Stimulated activated CD4-positive, alpha-beta T cell treated with anti-CD3 and anti-CD28 coated beads, TNF-alpha, amount 100 ng/mL, for 4 hours (primary cell): ENCODE measurements around the gene ANAPC15.

Experiments used
- DNase-seq, 3 experiments: peaks; one replicate each; pipeline ENCODE4 v3.0.0-alpha.2; 2020; ENCODE audit warnings: low read depth in 3 of 3

The ANAPC15 gene

DNA sequence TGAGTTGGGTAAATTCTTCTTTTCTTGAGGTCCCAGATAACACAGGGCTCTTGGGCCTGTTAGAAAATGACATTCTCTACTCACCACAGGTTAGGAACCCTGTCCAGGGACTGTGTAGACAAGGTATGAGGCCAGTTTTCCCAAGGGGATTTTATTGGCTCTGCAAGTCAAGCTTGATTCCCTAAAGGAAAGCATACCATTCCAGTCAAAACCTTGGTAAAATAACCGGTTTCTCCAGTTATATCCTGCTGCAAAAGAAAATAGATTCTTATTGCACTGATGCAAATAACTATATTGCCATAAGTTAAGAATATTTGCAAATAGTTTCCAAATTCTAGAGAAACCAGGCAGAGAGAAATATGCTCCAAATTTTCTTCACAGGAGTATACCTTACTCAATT, 13.5 kb upstream of the ANAPC15 start:
- DNase-seq, result no peak

DNA sequence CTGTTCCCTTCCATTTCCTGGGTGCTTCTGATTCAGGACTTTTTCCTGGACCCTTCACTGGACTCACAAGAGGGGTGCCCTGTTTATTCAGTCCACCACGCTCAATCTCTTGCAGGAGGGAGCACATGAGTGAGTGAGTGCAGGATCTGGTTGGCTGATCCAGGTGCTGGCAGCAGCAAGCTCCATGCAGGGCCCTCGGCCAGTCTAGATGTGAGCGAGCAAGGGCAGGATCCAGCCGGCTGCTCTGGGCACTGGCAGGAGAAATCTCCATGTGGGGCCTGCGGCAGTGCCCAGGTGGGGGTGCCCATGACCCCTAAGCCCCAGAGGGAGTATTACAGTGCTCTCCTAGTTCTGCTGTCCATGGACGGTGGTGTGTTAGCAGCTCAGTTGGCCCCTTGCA, 11.6 kb upstream of the ANAPC15 start:
- DNase-seq, result no peak

DNA sequence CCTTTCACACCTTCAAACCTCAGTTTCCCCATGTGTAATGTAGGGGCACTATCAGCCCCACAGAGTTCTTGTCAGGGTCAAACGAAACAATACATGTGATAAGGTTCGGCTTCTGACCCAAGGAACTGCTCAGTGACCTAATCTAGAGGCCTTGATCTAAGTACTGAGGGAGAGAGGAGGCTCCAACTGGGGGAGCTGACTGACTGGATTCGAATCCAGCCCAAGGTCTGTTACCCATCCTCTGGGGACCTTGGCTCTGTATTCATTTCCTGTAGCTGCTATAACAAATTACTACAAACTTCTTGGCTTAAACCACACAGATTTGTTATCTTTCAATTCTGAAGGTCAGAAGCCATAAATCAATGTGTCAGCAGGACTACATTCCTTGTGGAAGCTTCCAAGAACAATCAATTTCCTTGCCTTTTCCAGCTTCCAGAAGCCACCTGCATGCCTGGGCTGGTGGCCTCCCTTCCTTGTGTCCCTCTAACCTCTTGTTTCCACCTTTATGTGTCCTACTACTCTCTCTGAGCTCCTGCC, 10.7 kb upstream of the ANAPC15 start:
- DNase-seq, result no peak

DNA sequence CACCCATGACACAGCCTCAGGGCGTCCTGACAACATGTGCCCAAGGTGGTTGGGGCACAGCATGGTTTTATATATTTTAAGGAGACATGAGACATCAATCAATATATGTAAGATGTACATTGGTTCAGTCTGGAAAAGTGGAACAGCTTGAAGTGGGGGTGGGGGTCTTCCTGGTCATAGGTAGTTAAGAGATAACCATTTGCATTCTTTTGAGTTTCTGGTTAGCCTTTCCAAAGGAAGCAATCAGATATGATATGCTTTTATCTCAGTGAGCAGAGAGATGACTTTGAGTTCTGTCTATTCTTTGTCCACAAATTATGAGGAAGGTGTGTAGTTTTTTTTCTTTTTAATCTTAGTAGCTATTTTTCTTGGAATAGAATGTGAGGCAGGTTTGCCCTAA, 10.1 kb upstream of the ANAPC15 start:
- DNase-seq, result no peak

DNA sequence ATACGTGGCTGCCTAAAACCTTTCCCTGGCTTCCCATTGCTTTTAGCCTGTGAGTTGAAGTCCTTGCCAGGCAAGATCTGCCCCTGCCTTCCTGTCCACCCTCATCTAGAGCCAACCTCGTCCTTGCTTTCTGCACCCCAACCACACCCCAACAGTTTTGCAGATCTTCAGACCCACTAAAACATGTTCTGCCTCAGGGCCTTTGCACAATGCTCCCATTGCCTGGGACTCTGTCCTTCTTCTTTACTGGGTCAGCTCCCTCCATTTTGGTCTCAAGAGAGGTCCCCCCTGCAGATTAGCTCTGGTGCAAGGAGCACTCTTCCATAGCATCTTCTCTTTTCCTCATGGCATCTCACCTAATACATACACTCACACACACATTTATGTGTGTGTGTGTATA, 8.4 kb upstream of the ANAPC15 start:
- no peak for DNase-seq

DNA sequence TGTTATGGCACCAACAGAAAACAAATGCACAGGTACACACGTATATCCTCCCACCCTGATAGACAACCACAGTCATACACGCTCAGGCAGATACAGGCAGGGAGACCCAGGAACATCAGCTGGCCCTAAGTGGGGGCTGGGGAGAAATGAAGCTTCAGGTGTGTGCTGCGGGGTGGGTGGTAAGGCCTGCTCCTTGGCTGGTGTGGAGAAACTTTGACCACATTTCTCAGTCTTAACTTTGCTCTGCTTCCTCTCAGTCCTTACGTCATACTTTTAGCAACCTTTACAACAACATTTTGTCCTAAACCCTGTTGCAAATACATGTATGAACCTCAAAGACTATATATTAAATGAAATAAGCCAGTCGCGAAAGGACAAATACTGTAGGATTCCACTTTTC, 6.7 kb upstream of the ANAPC15 start:
- DNase-seq, result no peak

DNA sequence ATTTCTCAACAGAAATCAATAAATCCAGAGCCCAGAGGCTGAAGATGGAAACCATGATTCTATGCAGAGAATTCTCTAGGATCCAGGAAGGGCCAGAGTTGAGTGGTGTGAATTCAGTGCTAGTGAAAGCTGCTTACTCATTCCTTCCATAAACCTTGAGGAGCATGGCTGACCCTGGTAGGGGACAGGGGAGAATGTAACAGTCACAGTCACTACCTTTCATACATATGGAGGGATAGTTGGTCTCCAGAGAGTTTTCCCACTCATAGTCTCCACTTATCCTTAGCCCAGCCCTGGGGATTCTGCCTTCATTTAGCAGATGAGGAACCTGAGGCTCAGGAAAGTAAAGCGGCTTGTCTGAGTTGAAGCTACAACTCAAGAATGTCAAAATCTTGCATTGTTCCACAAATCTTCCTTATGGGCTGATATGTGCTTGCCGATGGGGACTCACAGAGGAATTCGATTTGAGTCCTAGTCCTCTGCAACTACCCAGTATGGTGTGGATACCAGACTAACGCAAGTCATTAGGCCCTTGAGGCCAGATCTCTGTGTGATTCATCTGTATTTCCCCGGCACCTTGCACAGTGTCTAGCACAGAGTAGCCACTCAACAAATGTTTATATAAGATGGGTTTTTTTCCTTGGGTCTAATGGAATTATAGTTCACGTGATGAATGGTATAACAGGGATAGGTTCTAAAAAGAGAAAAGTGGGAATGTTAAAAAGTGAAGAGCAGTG, 3.7 kb upstream of the ANAPC15 start:
- no peak for DNase-seq

DNA sequence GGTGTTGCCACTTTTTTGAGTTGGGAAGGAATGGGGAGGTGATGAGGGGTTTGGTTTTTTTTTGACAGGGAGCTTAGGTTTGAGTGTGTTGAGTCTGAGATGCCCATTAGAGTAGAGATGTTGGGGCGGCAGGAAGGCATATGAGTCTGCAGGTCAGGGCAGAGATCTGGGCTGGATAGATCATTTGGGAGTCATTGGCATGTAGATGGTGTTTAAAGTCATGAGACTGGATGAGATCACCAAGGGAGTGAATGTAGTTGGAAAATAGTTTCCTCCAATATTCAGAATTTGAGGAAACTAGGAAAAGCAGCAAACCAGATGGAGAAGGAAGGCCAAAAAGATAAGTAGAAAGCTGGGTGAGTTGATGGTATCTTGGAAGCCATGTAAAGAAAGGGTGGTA, 2.1 kb upstream of the ANAPC15 start:
- no peak for DNase-seq

DNA sequence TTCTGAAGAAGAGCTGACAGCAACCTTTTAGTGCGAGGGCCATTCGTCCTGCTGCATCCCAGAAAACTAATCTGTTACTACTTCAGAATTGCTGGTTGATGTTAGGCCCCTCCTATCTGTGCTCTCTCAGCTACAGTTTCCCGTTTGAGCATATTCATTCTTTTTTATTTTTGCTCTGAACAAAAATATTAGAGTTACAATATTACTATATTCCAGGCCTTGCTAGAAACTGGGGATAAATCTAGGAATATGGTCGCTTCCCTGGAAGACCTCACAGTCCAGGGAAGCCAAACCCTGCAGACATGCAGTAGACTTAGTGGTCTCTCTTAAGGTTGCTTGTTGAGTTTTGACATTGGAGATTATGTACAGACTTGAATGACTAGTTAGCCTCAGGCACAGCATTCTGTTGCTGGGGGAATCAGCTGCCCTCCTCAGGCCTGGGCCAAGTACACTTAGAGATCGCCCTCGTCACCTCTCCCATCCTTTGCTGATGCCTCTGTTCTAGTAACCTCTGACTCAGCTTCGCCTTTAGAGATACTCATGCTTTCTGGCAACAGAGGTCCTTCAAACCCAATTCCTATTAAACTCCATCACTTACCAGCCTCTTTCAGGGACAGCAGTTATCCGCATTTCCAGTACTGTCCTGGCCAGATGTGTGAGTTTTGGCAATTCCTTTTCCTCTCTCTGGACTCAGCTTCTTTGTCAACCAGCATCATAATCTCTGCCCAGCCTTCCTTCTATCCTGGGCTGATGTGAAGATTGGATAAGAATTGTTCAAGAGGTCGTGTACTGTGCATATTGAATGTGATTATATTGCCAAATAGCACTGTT, 698 bp upstream of the ANAPC15 start:
- DNase-seq, result no peak

DNA sequence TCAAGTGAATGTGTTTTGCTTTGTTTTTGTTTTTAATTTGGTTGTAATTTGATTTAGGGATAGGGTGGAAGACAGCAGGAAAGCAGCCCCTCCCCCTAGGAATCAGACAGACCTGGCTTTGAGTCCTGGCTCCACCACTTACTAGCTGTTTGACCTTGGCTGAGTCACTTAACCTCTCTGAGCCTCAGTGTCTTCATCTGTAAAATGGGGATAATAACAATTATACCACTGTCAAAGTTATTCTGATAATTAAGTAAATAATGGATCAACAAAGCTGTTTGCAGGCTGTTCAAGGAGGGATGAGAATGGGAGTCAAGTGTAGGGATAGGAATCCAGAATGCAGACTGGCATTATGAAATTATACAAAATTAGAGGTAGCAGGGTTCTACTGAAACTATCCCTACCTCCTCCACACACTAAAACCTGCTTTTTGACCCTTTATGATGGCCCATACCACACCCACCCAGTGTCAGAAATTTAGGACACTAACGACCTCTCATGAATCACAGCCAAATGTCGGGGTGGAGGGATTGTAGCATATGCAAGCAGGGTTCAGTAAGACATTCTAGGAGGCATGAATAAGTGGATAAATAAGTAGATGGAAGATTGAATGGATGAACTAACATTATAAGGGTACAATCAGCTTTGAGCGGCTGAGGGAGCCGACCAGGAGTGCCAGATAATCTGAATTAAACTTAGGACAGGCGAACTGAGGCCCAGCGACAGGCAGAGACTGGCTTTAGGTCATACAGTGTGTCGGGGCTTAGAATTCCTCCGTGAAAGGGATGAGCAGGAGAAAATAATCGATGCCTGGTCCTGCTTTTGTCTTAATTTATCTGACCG, 974 bp downstream of the ANAPC15 start:
- DNase-seq, result no peak

DNA sequence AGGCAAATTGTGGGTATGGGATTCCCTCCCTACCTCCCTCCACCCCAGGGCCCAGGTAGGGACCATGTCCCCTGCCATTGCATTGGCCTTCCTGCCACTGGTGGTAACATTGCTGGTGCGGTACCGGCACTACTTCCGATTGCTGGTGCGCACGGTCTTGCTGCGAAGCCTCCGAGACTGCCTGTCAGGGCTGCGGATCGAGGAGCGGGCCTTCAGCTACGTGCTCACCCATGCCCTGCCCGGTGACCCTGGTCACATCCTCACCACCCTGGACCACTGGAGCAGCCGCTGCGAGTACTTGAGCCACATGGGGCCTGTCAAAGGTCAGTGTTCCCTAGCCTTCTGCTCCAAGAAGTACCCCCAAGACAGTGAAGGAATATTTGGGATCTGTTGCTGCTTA, 6.6 kb downstream of the ANAPC15 start, which contains the start of gene TOMT:
Gene TOMT, plus strand, starts transcription at position 37 of the 400 bp plus-strand sequence. Its CDS starts 28 bp downstream, at position 65.
- DNase-seq, result no peak

DNA sequence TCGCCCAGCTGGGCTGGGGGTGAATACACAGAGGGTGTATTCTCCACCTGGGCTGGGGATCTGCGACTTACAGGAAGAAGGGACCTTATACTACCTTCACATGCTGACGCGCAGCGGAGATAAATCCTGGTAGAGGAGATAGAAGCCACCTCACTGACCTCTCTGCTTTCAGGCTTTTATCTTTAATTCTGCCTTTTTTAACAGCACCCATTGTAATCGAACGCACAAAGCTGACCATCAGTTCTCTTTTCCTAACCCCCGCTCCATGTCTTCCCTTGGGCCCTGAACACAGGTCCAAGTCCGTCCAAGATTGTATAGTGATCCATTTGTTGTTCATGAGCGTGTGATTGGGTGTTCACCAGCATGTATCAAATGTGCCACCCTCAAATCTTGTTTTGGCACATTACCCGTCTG, 8.7 kb downstream of the ANAPC15 start:
- DNase-seq, result no peak

DNA sequence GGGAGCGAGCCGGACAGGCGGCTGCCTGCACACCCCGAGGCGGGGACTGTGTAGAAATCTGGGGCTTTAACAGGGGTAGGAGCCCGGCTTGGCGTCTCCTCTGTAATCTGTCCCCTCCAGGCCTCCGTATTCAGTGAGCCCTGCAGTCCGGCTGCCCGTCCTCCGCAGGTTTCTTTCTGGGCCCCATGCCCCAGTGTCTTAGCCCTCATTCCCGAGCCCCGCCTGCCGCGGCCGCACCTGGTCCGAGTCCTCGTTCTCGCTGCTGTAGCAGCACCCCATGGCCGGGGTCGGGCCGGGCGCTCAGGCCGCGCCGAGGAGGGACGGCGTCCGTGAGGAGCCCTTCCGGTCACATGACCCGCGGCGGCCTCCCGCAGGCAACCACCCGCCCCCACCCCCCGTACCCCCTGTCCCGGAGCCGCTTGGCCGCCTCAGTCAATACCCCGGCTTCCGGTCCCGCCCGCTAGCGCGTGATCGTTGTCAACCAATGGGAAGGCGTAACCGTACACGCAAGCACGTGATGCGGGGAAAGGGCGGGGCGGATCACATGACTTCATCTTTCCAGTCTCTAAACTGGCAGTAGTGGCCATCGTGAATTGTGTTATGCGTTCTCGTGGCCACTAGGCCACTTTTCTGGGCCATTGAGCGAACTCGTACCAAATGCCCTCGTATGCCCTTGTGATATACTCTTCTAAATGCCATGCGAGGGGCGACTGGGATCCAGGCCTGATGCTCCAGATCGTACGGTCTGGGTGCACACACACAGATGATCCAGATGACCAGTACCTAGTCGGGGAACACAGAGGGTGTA, 9.3 kb downstream of the ANAPC15 start, which contains the start of gene LAMTOR1:
Gene LAMTOR1, minus strand, starts transcription at position 352 of the 808 bp plus-strand sequence. Its CDS starts 73 bp downstream, at position 279.
- DNase-seq, result peak; percentile 96 to 97 (median 96)

DNA sequence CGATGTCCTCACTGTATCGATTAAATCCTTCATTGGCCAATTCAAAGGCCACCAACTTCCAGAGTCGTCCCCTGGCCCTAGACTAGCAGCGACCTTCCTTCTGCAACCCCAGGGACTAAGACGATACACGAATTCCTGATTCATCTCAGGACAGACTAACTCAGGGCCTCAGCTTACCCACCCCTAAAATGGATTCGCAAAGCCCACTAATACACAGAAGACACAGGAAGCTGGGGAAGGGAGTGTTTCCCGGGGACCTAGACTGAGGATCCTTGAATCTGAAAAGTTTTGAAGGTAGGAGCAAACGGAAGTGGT, 9.9 kb downstream of the ANAPC15 start:
- no peak for DNase-seq

DNA sequence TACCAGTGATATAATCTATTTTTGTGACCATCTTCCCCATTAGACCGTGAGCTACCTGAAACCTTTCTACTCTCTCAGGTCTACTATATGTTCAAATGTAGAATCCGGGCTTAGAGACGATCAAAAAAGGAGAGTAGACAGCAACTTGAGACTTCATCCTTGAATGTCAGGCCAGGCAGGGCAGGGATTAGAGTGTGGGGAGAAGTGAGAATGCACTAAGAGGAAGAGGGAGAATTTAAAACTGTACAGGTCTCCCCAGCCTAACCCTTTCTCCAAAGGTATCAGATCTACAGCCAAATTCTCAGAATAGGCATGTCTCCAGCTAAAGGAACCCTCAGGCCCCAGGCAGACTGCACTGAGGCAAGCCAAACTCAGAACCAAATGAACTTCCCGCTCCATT, 10.3 kb downstream of the ANAPC15 start:
- no peak for DNase-seq

DNA sequence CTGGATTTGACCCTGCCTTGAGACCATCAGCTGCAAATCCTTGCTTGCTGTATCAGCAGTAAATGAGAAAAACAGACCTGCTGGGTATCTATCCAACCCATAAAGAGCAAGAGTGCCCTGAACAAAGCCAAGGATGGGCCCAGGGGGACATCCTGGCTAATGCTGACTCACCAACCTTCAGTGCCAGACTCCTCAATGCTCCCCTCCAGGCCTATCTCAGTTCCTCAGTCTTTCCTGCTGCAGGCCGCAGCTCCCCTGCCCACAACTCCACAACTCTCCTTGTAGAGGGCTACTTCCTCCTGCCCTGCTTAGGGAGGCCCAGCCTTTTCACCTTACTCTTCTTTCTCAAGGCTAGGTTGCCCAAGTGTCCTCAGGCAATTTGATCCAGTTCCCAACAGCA, 12.0 kb downstream of the ANAPC15 start:
- DNase-seq, result no peak

DNA sequence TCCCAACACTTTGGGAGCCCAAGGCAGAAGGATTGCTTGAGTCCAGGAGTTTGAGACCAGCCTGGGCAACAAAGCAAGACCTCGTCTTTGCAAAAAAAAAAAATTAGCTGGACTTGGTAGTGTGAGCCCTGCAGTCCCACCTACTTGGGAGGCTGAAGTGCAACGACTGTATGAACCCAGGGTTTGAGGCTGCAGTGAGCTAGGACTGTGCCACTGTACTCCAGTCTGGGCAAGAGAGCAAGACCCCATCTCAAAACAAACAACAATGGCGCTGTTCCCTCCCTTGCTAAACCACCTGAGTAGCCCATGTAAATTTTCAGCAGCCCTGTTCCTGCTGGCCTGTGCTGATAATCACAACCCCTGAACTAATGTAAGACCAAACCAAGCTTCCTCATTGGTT, 12.5 kb downstream of the ANAPC15 start:
- no peak for DNase-seq

DNA sequence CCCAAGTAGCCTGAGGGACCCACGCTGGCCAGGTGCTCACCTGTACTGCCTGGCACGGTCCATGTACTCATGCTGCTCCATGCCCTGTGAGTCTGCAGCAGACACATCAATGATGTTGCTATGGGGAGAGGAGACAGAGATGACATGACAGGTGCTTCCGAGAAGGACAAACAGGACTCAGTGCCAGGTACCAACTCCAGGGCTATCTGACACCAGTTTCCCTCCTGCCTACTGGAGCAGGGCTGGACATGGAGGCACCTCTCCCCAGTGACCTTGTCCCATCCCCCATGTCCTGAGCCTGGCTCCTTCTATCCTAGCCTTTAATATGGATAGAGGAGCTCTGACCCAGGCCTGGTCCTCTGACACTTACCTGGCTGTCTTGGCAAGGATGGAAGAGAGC, 13.8 kb downstream of the ANAPC15 start:
- no peak for DNase-seq

DNA sequence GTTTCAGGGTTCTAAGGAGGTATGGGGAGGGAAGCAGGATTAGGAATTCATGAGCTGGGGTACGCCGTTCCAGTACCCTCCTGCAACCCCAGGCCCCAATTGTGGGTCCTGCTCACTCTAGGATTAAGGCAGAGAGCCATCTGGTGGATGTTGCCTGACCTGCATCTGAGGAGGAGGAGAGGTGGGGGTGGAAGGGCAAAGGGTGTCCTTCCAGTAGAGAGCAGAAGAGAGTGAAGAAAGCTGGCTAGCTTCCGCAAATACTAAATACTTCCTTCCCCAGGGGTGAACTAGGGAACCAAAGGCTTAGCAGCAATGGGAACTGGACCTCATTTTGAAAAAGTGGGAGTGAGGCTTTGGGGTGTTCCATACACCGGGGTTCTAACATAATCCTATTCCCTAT, 21.2 kb downstream of the ANAPC15 start:
- DNase-seq, result peak; percentile 29 to 56 (median 52)

DNA sequence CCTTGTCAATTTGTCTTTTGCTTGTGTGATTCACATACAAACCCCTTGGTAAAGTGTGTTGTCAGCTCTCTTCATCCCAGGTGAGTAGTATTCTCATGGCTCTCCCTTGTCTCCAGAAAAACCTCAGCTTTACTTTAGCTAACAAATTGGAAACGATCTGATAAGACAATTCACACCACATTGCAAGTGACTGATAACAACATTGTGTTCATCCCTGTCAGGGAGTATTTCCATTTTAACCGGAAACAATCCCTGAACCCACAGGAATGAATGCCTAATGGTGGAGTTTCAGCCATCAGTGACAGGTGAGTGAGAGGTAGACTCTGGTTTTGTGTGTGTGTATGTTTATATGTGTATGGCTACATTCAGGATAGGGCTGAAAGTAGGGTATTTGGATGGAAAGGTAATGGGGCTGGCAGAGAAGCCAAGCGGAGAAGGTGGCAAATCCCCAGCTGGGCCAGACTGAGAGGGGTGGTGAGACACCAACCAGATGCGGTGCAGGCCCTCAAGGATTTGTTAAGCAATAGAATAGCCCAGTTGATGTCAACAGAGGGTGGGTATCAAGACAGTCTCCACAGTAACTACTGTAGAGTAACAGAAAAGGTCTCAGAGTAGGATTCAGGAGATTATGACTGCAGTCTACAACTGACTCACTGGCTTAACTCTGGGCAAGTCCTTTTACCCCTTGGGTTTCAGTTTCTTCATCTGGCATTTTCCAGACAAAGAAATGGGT, 24.3 kb downstream of the ANAPC15 start:
- no peak for DNase-seq
